ENCODE measurements around the gene SERGEF.

DNA sequence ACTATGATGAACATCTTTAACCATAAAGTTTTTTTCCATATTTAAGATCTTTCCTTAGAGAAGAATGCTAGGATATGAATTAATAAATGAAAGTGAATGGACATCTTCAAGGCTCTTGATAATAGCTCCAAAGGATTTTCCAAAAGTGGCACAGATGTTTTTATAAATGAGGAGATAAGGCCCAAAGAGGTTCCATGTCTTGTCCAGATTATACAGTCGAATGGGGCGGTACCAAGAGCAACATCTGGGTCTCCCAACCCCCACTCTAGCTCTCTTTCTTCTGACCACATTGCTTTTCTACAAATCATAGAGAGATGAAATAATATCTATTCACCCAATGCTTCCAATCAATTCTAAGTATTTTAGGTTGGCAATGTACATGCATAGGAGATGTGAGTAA lies 164.1 kb downstream of the SERGEF start:
- TF ChIP-seq, protein P1, sequence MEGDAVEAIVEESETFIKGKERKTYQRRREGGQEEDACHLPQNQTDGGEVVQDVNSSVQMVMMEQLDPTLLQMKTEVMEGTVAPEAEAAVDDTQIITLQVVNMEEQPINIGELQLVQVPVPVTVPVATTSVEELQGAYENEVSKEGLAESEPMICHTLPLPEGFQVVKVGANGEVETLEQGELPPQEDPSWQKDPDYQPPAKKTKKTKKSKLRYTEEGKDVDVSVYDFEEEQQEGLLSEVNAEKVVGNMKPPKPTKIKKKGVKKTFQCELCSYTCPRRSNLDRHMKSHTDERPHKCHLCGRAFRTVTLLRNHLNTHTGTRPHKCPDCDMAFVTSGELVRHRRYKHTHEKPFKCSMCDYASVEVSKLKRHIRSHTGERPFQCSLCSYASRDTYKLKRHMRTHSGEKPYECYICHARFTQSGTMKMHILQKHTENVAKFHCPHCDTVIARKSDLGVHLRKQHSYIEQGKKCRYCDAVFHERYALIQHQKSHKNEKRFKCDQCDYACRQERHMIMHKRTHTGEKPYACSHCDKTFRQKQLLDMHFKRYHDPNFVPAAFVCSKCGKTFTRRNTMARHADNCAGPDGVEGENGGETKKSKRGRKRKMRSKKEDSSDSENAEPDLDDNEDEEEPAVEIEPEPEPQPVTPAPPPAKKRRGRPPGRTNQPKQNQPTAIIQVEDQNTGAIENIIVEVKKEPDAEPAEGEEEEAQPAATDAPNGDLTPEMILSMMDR (IDR thresholded peaks at IDR 0.05) = no peak
- no peak for TF ChIP-seq POLR2A (IDR thresholded peaks at IDR 0.05)

Measured in tibial nerve (tissue), 3 donors.